Measurements from ENCODE around the gene HSD17B12. TPM values are rescaled to one million over a fixed set of nuclear protein-coding genes. Genes with fewer than 3 reads are reported as not detected.
"Not testable (repeated sequence)": the region's sequence is repeated elsewhere in the genome, so short reads cannot be mapped to it uniquely, and the experiment has no call there.

Gene HSD17B12
- polyA plus RNA-seq, 3 donors: 82.6 to 94.1 (median 90.1) TPM

DNA sequence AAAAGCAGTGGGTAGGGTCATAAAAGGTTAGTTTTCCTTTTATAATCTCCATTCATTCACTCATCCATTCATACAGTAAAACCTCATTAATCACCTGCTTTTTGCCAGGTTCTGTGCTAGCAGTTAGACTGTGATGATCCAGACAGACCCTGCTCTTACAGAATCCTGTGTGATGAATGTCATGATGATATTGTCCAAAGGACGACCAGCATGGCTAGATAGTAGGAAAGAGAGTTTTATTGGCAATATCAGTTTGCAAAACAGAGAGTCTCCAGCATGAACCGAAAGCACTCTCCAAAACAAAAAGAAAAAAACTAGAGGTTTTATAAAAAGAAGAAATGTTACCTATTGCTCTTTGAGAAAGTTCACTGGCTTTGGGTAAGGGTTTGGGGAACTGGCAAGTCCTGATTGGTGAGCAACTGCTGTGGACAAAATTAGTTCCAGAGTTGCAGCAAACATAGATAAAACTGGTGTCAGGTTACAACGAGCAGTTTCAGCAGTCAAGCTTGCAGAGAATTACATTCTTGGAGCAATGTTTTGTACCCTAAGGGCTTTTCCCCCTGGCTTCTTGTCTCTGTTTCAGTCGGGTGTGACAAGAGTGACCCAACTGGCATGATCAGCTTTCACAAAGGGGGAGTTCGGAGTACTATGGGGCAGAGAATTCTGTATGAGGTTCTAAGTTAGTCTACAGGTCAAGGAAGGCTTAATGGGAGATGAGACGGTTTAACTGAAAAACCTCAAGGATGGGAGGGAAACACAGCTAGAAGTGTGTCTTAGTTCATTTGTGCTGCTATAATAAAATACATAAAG is 58.3 kb downstream of the HSD17B12 start:
- peak in 1 of 3 donors; percentile 19 for DNase-seq (ENCODE audit: low read depth in 3 of 3, low spot score in 2 of 3)

DNA sequence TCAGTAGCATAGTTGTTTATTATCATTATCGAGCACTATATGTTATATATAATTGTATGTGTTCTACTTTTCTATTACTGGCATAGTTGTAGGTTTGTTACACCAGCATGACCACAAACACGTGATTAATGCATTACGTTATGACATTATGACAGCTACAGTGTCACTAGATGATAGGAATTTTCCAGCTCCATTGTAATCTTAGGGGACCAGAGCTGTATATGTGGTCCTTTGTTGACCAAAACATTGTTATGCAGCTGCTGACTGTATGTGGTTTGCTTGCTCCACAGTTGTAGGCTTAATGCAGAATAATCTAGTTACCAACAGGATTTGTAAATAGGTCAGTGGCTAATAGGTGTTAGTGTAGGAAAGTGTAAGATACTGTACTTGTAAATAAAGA is 66.1 kb downstream of the HSD17B12 start:
- DNase-seq (ENCODE audit: low read depth in 3 of 3, low spot score in 2 of 3): no peak

DNA sequence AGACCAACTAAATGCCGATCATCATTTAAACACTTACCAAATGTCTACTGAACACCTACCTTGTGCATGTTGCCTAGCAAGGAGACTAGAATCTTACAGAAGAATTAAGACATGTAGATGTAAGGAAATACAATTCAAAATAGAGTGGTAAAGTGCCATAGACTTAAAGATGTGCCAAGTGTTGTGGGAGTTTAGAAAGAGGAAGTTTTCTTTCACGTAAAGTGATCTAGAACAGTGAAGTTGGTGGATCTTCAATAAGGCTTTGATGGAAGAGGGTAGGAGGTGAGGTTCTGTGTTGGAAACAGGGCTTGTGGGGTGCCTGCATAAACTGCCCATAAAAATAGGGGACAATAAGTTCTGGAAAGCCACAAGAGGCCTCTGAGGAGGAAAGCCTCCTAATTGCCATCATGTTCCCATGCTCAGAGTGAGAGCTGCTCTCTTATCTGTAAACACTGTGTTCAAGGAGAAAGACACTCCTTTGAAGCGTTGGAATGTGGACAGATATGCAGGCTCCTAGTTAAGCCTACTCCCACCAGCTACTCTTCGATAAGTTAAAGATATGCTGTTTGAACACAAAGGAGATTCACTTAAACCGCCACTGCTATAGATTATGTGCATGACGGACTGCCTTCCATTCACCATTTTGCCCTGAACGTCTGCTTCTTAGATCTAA is 66.7 kb downstream of the HSD17B12 start:
- DNase-seq (ENCODE audit: low read depth in 3 of 3, low spot score in 2 of 3): no peak

DNA sequence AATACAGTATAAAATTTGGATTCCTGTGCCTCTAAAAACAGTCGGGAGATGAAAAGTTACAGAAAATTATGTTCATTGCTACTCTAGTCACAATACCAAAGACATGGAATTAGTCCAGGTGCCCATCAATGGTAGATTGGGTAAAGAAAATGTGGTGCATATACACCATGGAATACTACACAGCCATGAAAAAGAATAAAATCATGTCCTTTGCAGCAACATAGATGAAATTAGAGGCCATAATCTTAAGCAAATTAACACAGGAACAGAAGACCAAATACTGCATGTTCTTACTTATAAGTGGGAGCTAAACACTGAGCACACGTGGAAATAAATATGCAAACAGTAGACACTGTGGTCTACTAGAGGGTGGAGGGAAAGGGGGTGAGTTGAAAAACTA is 67.6 kb downstream of the HSD17B12 start:
- DNase-seq (ENCODE audit: low read depth in 3 of 3, low spot score in 2 of 3): no peak

DNA sequence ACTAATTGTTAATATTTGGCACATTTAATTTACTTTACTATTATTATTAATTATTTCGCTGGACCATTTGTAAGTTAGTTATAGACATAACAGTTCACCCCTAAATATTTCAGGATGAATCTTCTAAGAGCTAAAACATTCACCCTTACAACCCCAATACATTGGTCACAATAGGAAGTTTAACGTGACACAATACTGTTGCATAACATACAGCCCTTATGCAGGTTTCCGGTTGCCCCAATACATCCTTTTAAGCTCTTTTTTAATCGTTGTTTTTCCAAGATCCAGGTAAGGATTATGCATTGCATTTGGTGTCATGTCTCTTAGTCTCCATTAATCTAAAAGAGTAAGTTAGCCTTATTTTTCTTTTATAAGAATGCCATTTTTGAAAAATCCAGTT is 71.2 kb downstream of the HSD17B12 start:
- DNase-seq (ENCODE audit: low read depth in 3 of 3, low spot score in 2 of 3): no peak

DNA sequence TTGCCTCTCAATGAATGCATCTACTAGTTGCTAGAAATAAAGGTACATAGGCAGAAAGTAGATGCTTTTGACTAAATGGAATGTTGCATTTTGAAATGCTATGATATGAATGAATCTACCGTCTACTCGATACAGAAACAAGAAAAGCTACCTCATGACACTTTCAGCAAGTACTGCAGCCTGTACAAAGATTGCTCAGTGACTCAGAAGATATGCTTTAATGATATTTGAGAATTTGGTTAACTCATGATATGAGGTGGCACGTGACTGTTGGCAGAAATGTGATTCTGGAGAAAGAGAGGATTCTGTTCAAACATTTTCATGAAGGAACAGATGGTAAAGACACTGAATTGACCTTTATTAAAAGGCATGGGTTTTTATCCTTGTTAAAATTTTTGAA is 76.0 kb downstream of the HSD17B12 start:
- no peak for DNase-seq (ENCODE audit: low read depth in 3 of 3, low spot score in 2 of 3)

DNA sequence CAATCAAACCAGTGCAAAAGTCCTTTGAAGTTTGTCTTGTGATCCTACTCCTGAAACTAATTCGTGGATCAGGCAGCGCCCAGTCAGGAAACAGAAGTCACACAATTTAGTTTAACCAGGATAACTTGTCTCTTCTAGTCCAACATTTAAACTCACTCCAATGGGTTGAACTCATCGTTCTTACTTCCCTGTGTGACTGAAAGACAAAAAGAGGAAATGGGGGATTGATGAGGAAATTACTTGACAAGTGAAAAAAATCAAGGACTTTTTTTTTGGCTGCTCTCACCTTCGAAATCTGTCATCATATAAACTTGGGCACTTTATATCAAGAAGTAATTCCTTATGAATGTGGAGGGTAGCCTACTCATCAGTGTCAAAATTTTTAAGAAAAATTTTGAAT is 78.4 kb downstream of the HSD17B12 start:
- no peak for DNase-seq (ENCODE audit: low read depth in 3 of 3, low spot score in 2 of 3)

DNA sequence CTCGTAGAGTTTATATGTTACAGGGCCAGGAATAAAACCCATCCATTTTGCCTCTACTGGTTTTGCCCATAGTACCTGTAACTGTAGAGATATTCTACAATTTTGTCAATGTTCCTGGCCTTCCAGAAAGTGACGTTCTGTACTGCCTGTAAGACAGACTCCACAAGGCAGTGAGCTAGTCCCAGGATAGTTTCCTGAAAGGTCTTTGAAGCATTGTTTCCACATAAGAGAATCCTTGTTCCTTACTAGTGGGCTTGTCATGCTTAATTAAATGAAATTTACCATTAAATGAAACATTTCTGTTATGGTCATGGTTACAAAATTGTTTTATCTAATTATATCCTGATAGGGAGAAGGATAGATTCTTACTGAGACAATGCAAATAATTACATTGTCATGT is 80.4 kb downstream of the HSD17B12 start:
- DNase-seq (ENCODE audit: low read depth in 3 of 3, low spot score in 2 of 3): no peak

DNA sequence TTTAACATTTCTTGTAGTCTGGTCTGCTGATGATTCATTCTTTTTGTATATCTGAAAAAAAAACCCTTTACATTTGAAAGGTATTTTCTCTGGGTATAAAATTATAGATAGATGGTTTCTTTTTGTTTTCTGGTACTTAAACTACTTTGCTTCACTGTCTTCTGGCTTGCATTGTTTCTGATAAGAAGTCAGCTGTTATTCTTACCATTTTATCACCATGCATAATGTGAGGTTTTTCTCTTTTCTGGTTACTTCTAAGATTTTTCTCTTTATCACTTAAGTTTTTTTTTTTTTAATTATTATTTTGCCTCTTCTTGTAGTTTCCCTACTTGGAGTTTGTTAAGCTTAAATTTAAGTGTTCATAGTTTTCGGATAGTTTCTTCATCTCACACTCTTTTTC is 84.7 kb downstream of the HSD17B12 start:
- no peak for DNase-seq (ENCODE audit: low read depth in 3 of 3, low spot score in 2 of 3)

DNA sequence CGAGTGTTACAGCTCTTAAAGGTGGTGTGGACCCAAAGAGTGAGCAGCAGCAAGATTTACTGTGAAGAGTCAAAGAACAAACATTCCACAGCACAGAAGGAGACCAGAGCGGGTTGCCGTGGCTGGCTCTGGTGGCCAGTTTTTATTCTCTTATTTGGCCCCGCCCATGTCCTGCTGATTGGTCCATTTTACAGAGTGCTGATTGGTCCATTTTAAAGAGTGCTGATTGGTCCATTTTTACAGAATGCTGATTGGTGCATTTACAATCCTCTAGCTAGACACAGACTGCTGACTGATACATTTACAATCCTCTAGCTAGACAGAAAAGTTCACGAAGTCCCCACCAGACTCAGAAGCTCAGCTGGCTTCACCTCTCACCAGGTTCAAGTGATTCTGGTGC is 88.1 kb downstream of the HSD17B12 start:
- DNase-seq (ENCODE audit: low read depth in 3 of 3, low spot score in 2 of 3): not testable (repeated sequence)

DNA sequence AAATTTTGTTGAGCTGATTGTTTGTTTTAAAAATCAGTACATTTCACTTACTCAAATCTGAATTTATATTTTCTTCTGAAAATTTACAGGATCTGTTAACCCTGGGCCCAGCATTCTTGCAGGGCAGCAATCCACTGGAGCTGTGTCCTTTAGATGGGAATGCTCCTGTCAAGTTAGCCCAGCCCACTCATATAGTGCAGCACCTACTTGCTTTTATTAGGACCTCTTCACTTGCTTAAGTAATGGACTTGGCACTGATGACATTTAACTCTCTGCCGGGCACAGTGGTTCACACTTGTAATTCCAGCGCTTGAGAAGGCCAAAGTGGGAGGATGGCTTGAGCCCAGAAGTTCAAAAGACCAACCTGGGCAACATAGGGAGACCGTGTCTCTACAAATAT is 89.6 kb downstream of the HSD17B12 start:
- DNase-seq (ENCODE audit: low read depth in 3 of 3, low spot score in 2 of 3): no peak

DNA sequence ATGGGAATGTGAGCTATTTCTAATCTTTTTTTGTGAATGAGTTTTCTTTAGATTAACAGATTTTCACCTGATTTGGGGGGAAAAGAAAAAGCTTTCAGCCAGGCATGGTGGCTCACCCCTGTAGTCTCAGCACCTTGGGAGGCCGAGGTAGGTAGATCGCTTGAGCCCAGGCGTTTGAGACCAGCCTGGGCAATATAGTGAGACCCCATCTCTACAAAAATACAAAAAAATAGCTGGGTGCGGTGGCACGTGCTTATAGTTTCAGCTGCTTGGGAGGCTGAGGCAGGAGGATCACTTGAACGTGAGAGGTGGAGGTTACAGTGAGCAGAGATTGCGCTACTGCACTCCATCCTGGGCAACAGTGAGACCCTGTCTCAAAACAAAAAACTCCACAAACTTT is 92.2 kb downstream of the HSD17B12 start:
- DNase-seq (ENCODE audit: low read depth in 3 of 3, low spot score in 2 of 3): no peak

DNA sequence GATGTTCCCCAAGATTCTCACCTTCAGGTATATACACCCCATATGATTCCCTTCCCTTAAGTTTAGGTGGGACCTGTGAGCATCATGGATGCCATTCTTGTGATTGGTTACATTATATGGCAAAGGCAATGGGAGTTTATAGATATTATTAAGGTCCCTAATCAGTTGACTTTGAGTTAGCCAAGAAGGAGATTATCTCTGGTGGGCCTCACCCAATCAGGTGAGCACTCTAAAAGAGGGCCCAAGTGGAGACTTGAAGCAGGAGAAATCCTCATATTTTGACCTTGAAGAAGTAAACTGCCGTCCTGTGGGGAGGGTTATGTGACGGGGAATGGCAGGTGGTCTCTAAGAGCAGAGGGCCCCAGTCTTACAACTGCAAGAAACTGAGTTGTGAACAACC is 94.2 kb downstream of the HSD17B12 start:
- DNase-seq (ENCODE audit: low read depth in 3 of 3, low spot score in 2 of 3): no peak

DNA sequence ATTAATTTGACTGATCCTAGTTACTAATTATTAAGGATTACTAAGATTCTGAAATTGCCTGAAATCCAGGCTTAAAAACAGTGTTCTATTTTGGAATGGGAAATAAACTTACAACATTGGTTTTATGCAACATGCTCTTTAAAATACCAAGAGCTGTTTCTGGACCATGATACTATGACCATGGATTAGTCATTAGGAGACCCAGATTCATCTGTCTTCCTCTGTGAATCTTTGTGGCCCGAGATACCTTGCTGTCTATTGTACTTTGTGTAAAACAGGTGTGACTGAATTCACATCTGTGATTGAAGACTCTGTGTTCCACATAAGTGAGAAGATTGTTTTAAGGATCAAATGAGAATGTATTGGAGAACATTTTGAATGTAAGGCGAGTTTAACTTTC is 98.8 kb downstream of the HSD17B12 start:
- DNase-seq (ENCODE audit: low read depth in 3 of 3, low spot score in 2 of 3): no peak

DNA sequence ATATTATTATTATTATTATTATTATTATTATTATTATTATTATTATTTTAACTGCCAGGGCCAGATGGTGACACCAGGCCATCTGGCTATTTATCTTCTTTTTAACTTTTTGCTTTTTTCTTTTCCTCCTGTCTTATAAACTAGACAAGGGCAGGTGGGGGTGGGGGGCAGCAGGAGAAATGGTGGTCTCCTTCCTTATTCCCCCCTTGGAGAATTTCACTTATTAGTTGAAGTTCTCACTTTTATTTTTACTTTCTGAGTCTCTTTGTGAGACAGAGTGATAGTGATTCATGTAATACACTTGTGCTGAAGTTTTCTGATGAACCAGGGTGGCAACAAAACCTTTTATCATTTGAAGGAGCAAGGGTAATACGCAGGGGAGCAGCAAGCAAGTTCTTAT is 103.8 kb downstream of the HSD17B12 start:
- DNase-seq (ENCODE audit: low read depth in 3 of 3, low spot score in 2 of 3): no peak

DNA sequence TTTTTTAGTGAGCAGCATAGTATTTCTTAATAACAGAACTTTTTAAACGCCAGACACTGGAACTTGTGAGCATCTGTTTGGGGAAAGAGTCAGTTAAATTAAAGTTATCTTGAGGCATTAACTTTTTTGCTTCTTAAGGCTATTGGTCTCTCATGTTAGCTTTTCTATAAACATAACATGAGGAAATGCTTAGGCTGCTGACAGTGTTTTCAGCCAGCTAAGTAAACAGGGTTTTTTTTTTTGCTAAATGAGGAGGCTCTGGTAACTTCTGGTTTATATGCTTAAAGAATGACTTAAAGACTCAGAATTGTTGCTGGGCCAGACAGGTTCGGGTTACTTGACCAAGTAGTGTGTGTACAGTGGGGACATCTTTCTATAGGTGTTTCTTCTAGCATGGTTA is 104.3 kb downstream of the HSD17B12 start:
- DNase-seq (ENCODE audit: low read depth in 3 of 3, low spot score in 2 of 3): no peak

DNA sequence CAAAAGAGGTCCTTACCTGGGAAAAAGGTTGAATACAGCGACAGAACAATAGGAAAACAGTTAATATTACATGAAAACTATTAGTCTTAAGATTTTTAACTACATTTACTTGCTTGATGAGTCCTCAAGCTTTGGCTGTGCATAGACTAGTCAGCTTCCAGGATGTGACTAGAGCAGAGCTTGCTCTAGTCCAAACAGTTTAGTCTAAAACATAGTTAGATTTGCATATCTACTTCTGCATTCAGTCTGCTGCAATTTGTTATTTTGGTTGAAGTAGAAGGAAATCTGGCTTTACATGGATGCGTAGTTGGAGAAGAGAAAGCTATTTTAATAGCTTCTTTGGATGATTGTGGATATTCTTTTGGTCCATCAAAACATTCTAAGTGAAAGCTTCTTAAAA is 104.8 kb downstream of the HSD17B12 start:
- DNase-seq (ENCODE audit: low read depth in 3 of 3, low spot score in 2 of 3): no peak

DNA sequence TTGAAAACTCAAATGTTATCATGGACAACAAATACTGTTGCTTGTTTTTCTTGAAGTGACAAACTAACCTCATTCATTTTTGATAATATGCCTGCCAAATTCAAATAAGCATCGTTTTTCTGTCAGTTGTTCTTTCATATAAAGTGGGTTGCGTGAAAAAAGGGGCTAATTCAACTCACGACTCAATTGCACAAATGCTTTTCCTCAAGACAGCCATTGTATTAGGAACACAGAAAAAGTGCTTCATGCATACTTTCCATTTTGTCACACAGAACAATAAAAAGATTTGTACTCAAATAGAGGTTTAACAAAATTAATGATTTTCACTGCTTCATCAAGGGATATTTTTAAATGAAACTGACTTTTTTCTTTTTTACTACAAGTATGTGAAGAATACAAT is 105.5 kb downstream of the HSD17B12 start:
- DNase-seq (ENCODE audit: low read depth in 3 of 3, low spot score in 2 of 3): no peak

DNA sequence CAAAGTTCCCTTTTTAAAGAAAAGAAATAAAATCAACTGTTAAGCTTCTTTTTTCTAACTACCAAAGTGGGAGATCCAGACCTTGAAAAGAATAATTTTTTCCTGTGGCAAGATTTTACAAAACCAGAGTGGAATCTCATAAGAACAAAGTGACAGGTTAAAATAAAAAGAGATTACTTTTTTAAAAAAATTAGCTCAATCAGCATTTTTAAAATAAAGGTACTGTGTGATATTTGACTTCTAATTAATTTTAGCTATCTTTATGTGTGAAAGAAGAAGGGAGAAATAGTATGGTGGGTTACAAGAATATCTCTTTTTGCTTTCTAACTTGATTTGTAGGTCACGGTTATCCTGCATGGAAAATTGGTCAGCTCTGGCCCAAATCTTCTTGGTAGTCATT is 107.3 kb downstream of the HSD17B12 start:
- DNase-seq (ENCODE audit: low read depth in 3 of 3, low spot score in 2 of 3): no peak

DNA sequence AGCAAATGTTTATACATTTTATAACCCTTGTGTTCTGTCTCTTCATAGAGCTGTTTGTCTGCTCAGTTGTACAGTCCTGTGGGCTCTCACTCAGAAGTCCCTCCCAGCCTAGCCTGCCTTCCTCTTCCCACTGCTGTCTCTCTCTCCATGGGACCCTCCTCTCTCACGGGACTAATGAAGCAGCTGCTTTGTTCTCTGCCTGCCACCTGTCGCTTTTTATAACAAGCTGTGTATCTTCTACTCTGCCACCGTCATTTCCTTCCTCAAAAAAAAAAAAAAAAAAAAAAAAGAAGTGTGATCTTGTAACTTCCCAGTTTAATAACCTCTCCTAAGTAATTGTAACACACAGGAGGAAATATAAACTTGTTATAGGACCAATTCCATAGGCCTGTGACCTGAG is 107.9 kb downstream of the HSD17B12 start:
- DNase-seq (ENCODE audit: low read depth in 3 of 3, low spot score in 2 of 3): no peak

DNA sequence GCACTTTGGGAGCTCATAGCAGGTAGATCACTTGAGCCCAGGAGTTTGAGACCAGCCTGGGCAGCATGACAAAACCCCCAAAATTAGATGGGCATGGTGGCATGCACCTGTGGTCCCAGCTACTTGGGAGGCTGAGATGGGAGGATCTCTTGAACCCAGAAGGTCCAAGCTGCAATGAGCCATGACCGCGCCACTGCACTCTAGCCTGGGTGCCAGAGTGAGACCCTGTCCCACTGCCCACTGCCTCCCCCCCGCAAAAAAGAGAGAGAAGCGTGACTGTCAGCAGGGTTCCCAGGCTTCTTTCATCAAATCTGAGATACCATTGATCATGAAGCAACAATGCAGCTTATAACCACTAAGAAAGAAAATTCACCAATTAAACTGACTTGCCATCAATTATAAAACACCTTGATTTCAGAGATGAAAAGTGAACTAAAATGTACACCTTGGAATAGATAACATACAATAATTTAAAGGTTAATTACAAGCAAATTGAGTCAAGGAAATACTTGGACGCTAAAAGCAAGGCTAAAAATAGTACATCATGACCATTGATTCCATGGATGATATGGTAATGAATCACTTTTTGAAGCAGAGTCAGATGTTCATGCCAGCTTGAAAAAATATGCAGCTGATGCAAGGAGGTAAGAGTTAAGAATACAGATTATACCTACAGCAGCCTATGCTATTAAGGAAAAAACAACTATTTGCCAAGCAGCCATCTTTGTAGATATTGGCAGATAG is 109.3 kb downstream of the HSD17B12 start:
- DNase-seq (ENCODE audit: low read depth in 3 of 3, low spot score in 2 of 3): no peak

DNA sequence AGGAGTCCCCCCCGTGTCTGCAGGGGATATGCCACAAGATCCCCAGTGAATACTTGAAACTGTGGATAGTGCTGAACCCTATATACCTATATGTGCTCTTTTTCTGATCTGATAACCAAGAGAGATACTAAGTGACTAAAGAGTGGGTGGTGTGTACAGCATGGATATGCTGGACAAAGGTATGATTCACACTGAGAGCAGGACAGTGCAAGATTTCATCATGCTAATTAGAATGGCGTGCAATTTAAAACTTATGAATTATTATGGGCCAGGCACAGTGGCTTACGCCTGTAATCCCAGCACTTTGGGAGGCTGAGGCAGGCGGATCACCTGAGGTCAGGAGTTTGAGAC is 109.9 kb downstream of the HSD17B12 start:
- DNase-seq (ENCODE audit: low read depth in 3 of 3, low spot score in 2 of 3): no peak

Measured in right renal cortex interstitium (tissue), 3 donors.